HL-60 (cell line): ENCODE measurements around the gene SLC17A2.

Source experiments
- CTCF ChIP-seq: IDR thresholded peaks from one replicate; pipeline ENCODE4 v1.5.1; 2011; ENCODE audit warnings: low read length, control low read depth, inconsistent platforms; ENCODE audit not compliant: insufficient read depth
- POLR2AphosphoS5 ChIP-seq: IDR thresholded peaks from 2 replicates; pipeline ENCODE4 v1.6.1; 2012; ENCODE audit warnings: low read depth
- TF ChIP-seq, protein P1 (sequence below): IDR thresholded peaks from 2 replicates; pipeline ENCODE4 v1.6.1; 2012; ENCODE audit warnings: low read depth; ENCODE audit not compliant: insufficient replicate concordance

DNA sequence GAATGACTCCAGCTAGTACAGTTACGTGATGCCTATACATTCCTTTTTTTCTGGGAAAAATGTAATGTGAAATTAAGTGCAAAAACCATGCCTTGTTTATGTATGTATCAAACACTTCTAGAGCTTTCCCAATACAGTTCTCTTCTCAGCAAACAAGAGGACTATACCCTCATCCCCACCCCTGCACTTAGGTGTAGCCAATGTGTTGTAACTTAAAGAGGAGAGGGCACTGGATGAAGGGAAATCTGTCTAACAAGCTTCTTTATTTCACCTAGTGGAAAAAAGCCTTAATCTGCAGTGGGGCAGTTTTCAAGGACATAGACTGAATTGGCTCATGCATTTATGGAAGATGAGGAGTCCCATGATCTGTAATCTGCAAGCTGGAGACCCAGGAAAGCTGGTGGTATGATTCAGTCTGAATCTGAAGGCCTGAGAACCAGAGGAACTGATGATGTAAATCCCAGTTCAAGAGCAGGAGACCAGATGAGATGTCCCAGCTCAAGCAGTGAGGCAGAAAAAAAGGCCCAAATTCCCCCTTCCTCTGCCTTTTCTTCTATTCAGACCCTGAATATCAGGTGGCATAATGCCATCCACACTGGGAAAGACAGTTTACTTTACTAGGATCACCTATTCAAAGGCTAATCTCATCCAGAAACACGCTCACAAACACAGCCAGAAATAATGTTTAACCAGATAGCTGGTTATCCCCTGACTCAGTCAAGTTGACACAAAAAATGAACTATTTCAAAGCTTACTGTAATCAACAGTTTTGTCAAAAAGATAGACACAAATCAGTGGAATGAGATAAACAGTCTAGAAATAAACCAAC, 30.7 kb downstream of the SLC17A2 start:
- TF ChIP-seq CTCF (no peak), POLR2AphosphoS5 (no peak)
- TF ChIP-seq, protein P1, sequence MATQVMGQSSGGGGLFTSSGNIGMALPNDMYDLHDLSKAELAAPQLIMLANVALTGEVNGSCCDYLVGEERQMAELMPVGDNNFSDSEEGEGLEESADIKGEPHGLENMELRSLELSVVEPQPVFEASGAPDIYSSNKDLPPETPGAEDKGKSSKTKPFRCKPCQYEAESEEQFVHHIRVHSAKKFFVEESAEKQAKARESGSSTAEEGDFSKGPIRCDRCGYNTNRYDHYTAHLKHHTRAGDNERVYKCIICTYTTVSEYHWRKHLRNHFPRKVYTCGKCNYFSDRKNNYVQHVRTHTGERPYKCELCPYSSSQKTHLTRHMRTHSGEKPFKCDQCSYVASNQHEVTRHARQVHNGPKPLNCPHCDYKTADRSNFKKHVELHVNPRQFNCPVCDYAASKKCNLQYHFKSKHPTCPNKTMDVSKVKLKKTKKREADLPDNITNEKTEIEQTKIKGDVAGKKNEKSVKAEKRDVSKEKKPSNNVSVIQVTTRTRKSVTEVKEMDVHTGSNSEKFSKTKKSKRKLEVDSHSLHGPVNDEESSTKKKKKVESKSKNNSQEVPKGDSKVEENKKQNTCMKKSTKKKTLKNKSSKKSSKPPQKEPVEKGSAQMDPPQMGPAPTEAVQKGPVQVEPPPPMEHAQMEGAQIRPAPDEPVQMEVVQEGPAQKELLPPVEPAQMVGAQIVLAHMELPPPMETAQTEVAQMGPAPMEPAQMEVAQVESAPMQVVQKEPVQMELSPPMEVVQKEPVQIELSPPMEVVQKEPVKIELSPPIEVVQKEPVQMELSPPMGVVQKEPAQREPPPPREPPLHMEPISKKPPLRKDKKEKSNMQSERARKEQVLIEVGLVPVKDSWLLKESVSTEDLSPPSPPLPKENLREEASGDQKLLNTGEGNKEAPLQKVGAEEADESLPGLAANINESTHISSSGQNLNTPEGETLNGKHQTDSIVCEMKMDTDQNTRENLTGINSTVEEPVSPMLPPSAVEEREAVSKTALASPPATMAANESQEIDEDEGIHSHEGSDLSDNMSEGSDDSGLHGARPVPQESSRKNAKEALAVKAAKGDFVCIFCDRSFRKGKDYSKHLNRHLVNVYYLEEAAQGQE, result no peak
